Stimulated activated CD8-positive, alpha-beta memory T cell treated with anti-CD3 and anti-CD28 coated beads, Interleukin-15, amount 100 ng/mL, for 1 hour (primary cell): ENCODE measurements around the gene BHLHE23.

ENCODE experiments used
- DNase-seq: peaks from one replicate; pipeline ENCODE4 v3.0.0-alpha.2; 2020; ENCODE audit warnings: low read depth

BHLHE23 gene

DNA sequence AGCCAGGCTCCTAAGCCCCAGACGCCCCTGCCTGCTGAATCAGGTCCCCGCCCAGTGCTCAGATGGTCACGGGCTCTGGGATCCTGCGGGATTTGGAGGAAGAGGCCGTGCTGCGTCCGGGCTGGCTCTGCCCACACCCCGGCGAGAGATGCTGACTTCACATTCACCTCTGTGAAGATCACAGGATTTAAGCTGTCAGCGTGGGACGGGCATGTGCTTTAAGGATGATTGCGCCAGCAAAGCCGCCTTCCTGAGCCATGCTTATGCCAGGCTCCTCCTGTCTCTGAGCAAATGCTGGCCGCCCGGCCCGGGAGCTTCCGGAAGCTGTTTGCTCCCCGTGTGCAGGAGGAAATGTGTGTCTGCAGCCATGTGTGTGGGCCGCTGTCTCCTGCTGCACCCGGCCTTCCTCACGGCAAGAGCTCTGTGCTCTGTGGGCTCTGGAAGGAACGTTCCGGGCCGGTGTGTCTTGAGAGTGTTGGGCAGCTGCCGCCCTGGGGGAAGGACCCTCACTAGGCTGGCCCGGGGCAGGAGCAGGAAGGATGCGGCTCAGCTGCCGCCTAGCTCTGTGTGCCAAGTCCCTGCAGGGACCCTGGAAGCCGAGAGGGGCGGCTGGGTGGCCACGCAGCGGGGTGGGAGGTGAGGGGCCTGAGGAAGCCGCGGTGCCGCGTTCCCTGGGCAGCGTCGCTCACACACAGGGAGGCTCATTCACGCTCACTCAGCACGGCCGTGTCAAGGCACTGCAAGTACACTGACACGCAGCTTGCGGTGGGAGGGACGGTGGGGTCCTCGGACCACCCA, 19.0 kb upstream of the BHLHE23 start:
- DNase-seq = no peak

- DNase-seq = no peak
These were observed 18.0 kb upstream of the BHLHE23 start for GRCh38 chr20:63024573-63025392.

GRCh38 chr20:63023936-63024571, 17.3 kb upstream of the BHLHE23 start:
- no peak for DNase-seq

GRCh38 chr20:63023071-63023935, 16.5 kb upstream of the BHLHE23 start:
- DNase-seq = no peak

- DNase-seq = no peak
These were observed 15.7 kb upstream of the BHLHE23 start for GRCh38 chr20:63022501-63022900.

DNA sequence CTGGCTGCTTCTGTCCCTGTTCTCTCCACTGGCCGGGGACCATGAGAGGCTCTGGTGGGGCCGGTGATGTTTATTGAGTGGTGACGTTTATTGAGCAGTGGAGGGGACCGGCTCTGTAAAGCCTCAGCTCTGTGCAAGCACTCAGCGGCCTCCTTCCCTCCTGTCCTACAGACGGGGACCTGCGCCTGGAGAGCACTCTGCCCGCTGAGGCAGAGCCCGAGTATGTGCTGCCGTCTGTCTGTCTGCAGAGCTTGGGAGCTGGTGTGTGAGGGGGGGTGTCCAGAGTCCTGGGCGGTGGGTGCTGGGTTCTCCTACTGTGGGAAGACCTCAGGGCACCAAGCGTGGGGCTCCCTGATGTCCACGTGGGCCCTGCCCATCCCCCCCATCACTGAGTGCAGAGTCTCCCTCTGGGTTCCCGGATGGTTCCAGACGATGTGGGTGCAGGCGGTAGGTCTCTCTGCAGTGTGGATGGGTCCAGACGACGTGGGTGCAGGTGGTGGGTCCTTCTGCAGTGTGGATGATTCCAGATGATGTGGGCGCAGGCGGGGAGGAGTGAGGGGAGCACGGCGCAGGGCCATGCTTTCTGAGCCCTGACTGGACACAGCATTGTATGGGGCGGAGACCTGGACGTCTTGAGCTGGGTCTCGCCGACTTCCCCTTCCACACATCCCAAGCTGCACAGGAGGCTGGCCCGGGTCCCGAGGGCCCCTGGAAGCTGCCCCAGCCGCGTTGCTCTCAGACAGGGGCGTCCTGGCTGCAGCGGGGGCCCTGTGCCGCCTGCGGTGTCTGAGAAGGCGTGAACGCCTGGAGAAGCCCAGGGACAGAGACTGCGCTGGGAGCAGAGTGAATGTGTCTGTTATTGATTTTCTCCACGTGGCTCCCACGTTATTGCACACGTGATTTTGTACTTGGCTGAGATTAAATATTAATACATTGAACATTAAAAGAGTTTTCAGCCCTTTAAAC, 14.9 kb upstream of the BHLHE23 start:
- DNase-seq = no peak

DNA sequence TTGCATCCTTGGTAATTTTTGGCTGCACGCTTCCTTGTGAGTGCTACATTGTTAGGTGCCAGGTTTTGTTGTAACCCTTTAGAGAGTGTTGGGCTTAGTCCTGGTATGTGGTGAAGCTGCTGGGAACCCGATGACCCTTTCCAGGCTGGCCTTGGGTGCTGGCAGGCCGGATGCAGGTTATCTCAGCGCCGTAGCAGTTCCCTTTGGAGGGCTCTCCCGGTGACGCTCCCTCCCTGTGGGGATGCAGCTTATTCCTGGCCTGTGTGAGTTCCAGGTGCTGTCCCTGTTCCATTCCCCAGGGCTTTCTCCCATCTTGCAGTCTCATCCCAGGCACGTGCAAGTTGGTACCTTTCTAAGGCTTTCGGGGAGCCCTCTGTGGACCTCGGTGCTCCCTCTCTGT, 13.9 kb upstream of the BHLHE23 start:
- no peak for DNase-seq

GRCh38 chr20:63017826-63018411, 11.2 kb upstream of the BHLHE23 start:
- DNase-seq = no peak

DNA sequence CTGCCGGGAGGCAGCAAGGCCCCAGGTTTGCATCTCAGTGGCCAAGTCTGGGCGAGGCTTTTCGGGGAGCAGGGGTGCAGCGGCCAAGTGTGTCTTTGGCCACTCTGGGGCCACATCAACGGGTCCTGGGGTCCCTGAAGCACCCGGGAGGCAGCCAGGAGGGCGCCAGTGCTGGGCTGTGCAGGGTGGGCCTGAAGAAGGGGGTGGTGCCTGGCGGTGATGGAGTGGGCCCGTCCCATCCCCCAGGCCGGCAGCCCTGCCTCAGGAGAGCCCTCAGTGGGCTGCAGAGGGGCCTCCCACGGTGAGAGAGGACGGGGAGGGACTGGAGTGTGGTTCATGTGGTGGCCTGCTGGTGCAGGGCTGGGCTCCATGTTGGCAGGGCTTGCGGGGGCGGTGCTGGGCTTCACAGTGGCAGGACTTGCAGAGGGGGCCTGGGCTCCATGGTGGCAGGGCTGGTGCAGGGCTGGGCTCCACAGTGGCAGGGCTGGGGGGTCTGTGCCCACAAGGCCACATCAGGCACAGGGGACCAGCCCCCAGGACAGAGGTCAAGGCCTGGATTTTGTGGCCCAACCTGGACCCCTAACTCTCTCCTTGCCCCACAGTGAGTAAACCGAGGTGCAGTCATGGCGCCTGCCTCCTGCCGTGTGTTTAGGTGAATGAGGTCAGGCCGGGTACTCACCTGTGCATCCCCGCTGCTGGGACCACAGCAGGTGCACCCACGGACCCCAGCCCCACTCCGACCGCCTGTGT, 10.5 kb upstream of the BHLHE23 start:
- DNase-seq = no peak

DNA sequence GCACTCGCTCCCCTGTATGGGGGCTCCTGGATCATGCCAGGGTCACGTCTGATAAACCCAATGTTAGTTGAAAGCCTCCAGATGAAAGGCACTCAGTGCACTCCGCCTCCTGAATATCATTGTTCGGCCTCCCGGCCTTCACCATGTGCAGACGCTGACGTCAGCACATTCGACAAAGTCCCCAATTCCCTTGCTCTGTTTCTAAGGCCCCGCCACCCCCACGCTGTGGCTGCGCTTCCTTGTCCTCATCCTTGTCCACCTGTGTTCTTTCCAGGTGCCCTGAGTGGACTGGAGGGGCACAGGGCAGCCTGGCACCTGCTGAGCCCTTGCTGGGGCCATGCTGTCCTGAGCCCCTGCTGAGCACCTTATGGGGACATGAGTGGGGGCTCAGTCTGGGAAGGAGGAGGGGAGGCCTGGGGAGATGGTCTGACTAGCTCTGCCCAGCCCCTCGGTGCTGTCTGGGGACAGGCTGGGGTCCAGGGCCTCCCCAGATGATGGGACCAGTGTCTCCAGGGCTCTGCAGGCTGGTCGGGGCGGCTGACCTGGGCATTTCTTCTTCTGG, 9.8 kb upstream of the BHLHE23 start:
- no peak for DNase-seq

DNA sequence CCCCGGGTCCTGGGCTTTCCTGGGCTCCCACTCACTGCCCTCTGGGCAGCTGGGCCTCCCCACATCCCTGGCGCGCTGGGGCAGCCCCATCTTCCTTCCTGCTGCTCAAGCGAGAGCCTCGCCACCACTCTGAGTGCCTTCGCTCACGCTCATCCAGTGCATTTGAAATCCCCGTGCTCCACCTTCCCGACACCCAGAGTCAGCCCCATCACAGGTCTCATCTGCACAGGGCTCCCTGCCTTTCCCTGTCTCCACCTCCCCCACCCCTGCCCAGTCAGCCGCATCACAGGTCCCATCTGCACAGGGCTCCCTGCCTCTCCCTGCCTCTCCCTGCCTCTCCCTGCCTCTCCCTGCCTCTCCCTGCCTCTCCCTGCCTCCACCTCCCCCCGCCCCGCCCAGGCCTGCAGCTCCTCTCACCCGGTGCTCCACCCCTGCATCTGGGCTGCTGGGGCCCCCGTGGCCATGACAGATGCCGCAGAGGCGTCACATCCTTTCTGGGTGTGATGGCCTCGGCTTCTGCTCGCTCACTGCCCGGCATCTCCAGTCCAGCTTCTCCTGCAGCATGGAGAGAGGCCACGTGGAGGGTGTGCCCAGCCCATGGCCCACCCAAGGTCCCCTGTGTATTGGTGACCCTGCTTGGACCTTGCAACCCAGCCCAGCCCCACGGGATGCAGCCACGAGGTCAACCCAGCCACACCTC, 9.0 kb upstream of the BHLHE23 start:
- no peak for DNase-seq

GRCh38 chr20:63015147-63015661, 8.4 kb upstream of the BHLHE23 start:
- no peak for DNase-seq

- DNase-seq = no peak
These were observed 7.9 kb upstream of the BHLHE23 start for GRCh38 chr20:63014710-63015109.

GRCh38 chr20:63014287-63014686, 7.5 kb upstream of the BHLHE23 start:
- no peak for DNase-seq

GRCh38 chr20:63013207-63013606, 6.4 kb upstream of the BHLHE23 start:
- DNase-seq = no peak

GRCh38 chr20:63011798-63012197, 5.0 kb upstream of the BHLHE23 start:
- no peak for DNase-seq

GRCh38 chr20:63009988-63010769, 3.4 kb upstream of the BHLHE23 start:
- peak; percentile 35 for DNase-seq
